Measurements from ENCODE around the gene DENND2D. TPM values are rescaled to one million over a fixed set of nuclear protein-coding genes. Genes with fewer than 3 reads are reported as not detected.
A peak's percentile ranks its signal among the peaks of the same experiment; 100 is the strongest.

Gene DENND2D
- total and polyA plus RNA-seq, 2 donors (not counting 1 experiment from before 2014, with no cell fraction given) = 48.0 to 111 TPM

DNA sequence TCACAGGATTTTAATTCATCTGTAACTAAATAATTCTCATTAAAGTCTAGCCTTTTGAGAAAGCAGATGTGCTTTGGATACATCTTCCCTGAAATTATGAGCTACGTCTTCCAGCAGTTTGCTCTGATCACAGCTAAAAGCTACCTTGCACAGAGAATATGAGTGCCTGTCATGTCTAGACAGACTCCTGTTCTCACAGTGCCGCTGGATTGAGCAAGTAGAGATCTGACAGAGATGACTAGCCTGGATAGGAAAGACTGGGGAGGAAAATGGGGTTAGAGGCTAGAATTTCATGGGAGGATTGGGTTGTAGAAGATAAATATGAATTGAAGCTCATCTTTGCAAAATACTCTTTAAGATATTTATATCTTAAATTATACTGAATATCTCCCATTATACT, 36.3 kb downstream of the DENND2D start:
- Mint-ChIP-seq H3K27ac (no peak overlapping the region), H3K27me3 (no peaks in the 10 kb centered on the region), H3K4me3 (no peak overlapping the region), H3K9me3 (ENCODE audit: insufficient read depth) (no peaks in the 10 kb centered on the region), H3K4me1 (peaks cover 32% of the 10 kb centered on the region)
- peaks cover 95% of the 10 kb centered on the region for H3K79me2 ChIP-seq (ENCODE audit: control insufficient read depth, insufficient read depth, low read length)
- no peak for ATAC-seq (ENCODE audit: low read depth)
- peaks cover 21 to 72% of the 10 kb centered on the region in 2 experiments for H3K36me3 ChIP-seq (replicated peaks in 1 of 2; ENCODE audit: control extremely low read depth in 1 of 2, control insufficient read depth in 1 of 2, extremely low read depth in 1 of 2, insufficient read depth in 2 of 2, low read length in 1 of 2)
- peaks cover 0 to 8% of the 10 kb centered on the region in 2 donors for H3K4me1 ChIP-seq (ENCODE audit: control insufficient read depth in 2 of 2, insufficient read depth in 2 of 2, low read length in 2 of 2)
- DNase-seq = no peak
- ChIA-PET POLR2A (interaction anchor here (0.6 to 0.7 kb wide), 2 partner anchors 9 to 300 kb away, joined by 3 to 4 read pairs; no protein-coding TSS in a partner anchor), CTCF (no interaction called here)
- no peak overlapping the region for H3K9ac ChIP-seq (ENCODE audit: low read length)
- H3K27ac ChIP-seq (ENCODE audit: low read length in 2 of 2) = peak overlapping the region in 1 of 2 donors; percentile 54
- WGBS (ENCODE audit: insufficient coverage) = 100% methylated on average over 2 of the region's 2 CpGs
- intact Hi-C loops (cut with micrococcal nuclease) = loop anchor here (5.0 kb wide), 1 partner anchor 37 kb away; no protein-coding TSS in a partner anchor
- H2AFZ ChIP-seq (ENCODE audit: insufficient read depth, low read depth, low read length, poor library complexity, severe bottlenecking) = no peak overlapping the region
- TF ChIP-seq, protein P1, sequence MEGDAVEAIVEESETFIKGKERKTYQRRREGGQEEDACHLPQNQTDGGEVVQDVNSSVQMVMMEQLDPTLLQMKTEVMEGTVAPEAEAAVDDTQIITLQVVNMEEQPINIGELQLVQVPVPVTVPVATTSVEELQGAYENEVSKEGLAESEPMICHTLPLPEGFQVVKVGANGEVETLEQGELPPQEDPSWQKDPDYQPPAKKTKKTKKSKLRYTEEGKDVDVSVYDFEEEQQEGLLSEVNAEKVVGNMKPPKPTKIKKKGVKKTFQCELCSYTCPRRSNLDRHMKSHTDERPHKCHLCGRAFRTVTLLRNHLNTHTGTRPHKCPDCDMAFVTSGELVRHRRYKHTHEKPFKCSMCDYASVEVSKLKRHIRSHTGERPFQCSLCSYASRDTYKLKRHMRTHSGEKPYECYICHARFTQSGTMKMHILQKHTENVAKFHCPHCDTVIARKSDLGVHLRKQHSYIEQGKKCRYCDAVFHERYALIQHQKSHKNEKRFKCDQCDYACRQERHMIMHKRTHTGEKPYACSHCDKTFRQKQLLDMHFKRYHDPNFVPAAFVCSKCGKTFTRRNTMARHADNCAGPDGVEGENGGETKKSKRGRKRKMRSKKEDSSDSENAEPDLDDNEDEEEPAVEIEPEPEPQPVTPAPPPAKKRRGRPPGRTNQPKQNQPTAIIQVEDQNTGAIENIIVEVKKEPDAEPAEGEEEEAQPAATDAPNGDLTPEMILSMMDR (IDR thresholded peaks at IDR 0.05) = no peak
- no peak for TF ChIP-seq EZH2 (IDR thresholded peaks at IDR 0.05; ENCODE audit: borderline replicate concordance, insufficient read depth, low read depth, low read length, poor library complexity, severe bottlenecking)
- H3K4me2 ChIP-seq (replicated peaks; ENCODE audit: low read depth, low read length, poor library complexity, severe bottlenecking) = no peak overlapping the region
- no peaks in the 10 kb centered on the region for H3K27me3 ChIP-seq (replicated peaks in 1 of 4; ENCODE audit: control extremely low read depth in 1 of 4, control insufficient read depth in 3 of 4, insufficient read depth in 4 of 4, low read length in 3 of 4)
- no peak overlapping the region for H3K4me3 ChIP-seq (ENCODE audit: control extremely low read depth in 1 of 5, extremely low read depth in 1 of 5, insufficient read depth in 1 of 5, low read depth in 2 of 5, low read length in 4 of 5)
- no peaks in the 10 kb centered on the region for H3K9me3 ChIP-seq (ENCODE audit: control extremely low read depth in 1 of 3, control insufficient read depth in 2 of 3, insufficient read depth in 1 of 3, low read length in 2 of 3)
- peaks cover 9% of the 10 kb centered on the region for H4K20me1 ChIP-seq (ENCODE audit: control insufficient read depth, insufficient read depth, low read length, poor library complexity, severe bottlenecking)

DNA sequence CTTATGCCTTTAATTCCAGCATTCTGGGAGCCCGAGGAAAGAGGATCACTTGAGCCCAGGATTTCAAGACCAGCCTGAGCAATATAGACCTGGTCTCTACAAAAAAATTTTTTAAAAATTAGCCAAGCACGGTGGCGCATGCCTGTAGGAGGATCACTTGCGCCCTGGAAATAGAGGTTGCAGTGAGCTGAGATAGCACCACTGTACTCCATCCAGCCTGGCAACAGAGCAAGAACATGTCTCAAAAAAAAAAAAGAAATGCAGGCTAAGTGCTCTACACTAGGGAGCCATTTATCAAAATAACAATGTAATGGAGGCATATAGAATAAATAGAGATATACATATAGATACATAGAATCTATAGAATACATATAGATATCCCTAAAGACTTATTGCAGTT, 37.1 kb downstream of the DENND2D start:
- WGBS (ENCODE audit: insufficient coverage) = 100% methylated on average over 1 of the region's 4 CpGs
- Histone ChIP-seq H3K79me2 (ENCODE audit: control insufficient read depth, insufficient read depth, low read length) (peaks cover 94% of the 10 kb centered on the region), H4K20me1 (ENCODE audit: control insufficient read depth, insufficient read depth, low read length, poor library complexity, severe bottlenecking) (peaks cover 9% of the 10 kb centered on the region), H3K36me3 (replicated peaks in 1 of 2; ENCODE audit: control extremely low read depth in 1 of 2, control insufficient read depth in 1 of 2, extremely low read depth in 1 of 2, insufficient read depth in 2 of 2, low read length in 1 of 2) (peaks cover 16 to 69% of the 10 kb centered on the region in 2 experiments), H3K4me3 (ENCODE audit: control extremely low read depth in 1 of 5, extremely low read depth in 1 of 5, insufficient read depth in 1 of 5, low read depth in 2 of 5, low read length in 4 of 5) (no peak overlapping the region), H2AFZ (ENCODE audit: insufficient read depth, low read depth, low read length, poor library complexity, severe bottlenecking) (no peak overlapping the region), H3K9ac (ENCODE audit: low read length) (no peak overlapping the region), H3K4me2 (replicated peaks; ENCODE audit: low read depth, low read length, poor library complexity, severe bottlenecking) (no peak overlapping the region), H3K4me1 (ENCODE audit: control insufficient read depth in 2 of 2, insufficient read depth in 2 of 2, low read length in 2 of 2) (peaks cover 0 to 8% of the 10 kb centered on the region in 2 donors), H3K27me3 (replicated peaks in 1 of 4; ENCODE audit: control extremely low read depth in 1 of 4, control insufficient read depth in 3 of 4, insufficient read depth in 4 of 4, low read length in 3 of 4) (no peaks in the 10 kb centered on the region), H3K9me3 (ENCODE audit: control extremely low read depth in 1 of 3, control insufficient read depth in 2 of 3, insufficient read depth in 1 of 3, low read length in 2 of 3) (no peaks in the 10 kb centered on the region), H3K27ac (ENCODE audit: low read length in 2 of 2) (no peak overlapping the region)
- Mint-ChIP-seq H3K27ac (peak overlapping the region; percentile 15), H3K4me1 (peaks cover 34% of the 10 kb centered on the region), H3K9me3 (ENCODE audit: insufficient read depth) (no peaks in the 10 kb centered on the region), H3K4me3 (no peak overlapping the region), H3K27me3 (no peaks in the 10 kb centered on the region)
- TF ChIP-seq, protein P1 (IDR thresholded peaks at IDR 0.05) = no peak
- no peak for TF ChIP-seq EZH2 (IDR thresholded peaks at IDR 0.05; ENCODE audit: borderline replicate concordance, insufficient read depth, low read depth, low read length, poor library complexity, severe bottlenecking)
- ChIA-PET POLR2A (no interaction called here), CTCF (no interaction called here)
- intact Hi-C loops (cut with micrococcal nuclease) = loop anchor here (5.0 kb wide), 1 partner anchor 36 kb away; no protein-coding TSS in a partner anchor
- ATAC-seq (ENCODE audit: low read depth) (no peak), DNase-seq (no peak)

Measured in B cell (primary cell).